ENCODE data around the gene GAB2.

- TF ChIP-seq CTCF (IDR thresholded peaks at IDR 0.05) (no peak), POLR2A (IDR thresholded peaks at IDR 0.05) (no peak)
Measured at GRCh38 chr11:78444726-78445125, 27.1 kb upstream of the GAB2 start.
